Thyroid gland (tissue), 4 donors: ENCODE data around the gene GRB10.

ENCODE experiments used
- CTCF ChIP-seq, 6 experiments: fragments of 200-600 bp in 3 of 6; fragments of 450-650 bp in 3 of 6; sonication (generic) in 3 of 6; IDR thresholded peaks; one replicate each; pipeline ENCODE4 v1.5.1; 2016 to 2019; ENCODE audit warnings: antibody characterized with exemption in 6 of 6, mild to moderate bottlenecking in 2 of 6, inconsistent platforms in 1 of 6, moderate library complexity in 1 of 6
- POLR2A ChIP-seq, 2 donors: fragments of 450-650 bp; IDR thresholded peaks; one replicate each; pipeline ENCODE4 v1.6.1; 2017; ENCODE audit warnings: antibody characterized with exemption in 2 of 2, mild to moderate bottlenecking in 2 of 2, moderate library complexity in 1 of 2

- no peak for TF ChIP-seq CTCF (IDR thresholded peaks at IDR 0.05)
- no peak for TF ChIP-seq POLR2A (IDR thresholded peaks at IDR 0.05)
These were observed 224.2 kb downstream of the GRB10 start for GRCh38 chr7:50558294-50559053.
